HG02938 (cell line): ENCODE results near the gene NUDT16L1.
"Not testable (repeated sequence)": the region's sequence is repeated elsewhere in the genome, so short reads cannot be mapped to it uniquely, and the experiment has no call there.

Experiments used
- ATAC-seq: cut with Tn5 transposase; IDR thresholded peaks from one replicate; pipeline ENCODE4 v1.9.1; 2021; ENCODE audit warnings: mild to moderate bottlenecking, moderate library complexity; ENCODE audit not compliant: unreplicated experiment

NUDT16L1 gene

DNA sequence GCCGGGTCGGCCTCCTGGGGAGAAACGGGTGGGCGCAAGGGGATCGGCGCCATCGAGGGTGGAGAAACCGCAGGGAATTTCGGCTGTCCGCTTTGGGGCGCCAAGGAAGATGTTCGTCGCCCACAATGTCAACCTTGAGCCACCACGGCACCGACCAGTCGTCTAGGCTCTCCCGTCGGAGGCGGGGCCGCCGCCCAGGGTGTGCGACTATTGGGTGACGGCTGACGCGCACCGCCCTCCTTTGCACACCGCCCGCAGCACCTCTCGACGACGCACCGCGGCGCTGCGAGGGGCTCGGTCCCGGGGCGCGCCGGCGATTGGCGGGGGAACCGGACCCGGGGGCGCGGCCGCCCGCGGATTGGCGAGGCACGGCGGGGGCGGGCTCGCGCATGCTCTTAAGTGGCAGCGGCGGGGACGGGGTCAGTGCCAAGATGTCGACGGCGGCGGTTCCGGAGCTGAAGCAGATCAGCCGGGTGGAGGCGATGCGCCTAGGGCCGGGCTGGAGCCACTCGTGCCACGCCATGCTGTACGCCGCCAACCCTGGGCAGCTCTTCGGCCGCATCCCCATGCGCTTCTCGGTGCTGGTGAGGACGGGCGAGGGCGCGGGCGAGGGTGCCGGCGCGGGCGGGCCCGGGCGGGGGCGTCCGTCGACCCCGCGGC lies at the start of gene NUDT16L1:
Gene NUDT16L1, plus strand, starts transcription at position 267 of the 660 bp plus-strand sequence. Its CDS starts 165 bp downstream, at position 432.
- ATAC-seq: peak; percentile 90

DNA sequence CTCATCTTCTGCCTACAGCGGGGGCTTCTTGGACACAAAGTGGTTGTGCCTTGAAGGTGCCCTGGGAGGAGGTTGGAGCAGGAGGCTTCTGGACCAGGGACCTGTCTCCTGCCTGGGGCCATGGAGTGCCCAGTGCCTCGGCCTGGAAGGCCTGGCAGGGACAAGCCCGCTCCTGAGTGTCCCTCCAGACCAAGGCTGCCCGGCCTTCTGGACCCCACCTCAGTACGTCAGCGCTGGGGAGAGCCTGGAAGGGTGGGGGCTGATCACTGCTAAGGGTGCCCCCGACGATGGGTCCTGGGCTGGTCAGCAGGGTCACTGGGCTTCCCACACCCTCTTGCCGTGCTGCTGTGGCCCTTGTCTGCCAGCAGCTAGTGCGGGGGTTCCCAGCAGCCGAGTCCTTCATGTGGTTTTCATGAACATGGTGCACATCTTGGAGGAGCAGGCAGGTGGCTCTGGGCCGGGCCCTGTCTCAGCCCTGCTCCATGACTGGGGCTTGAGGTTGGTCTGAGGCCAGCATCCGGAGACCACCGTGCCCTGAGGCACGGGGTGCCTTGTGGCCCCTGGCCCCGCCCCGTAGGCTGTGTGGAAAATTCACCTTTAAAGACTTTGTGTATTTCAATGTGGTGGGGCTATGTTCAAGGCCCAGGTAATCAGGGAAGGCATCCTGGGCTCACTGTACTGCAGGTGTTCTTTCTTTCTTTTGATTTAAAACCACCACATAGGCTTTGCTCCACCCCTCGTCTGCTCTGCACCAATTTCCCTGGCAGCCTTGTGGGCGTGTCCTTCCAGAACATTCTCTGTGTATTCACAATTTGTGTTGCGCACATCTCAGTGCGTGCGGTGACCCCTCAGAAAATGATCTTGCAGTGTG lies 46.4 kb upstream of the NUDT16L1 start:
- no peak for ATAC-seq

DNA sequence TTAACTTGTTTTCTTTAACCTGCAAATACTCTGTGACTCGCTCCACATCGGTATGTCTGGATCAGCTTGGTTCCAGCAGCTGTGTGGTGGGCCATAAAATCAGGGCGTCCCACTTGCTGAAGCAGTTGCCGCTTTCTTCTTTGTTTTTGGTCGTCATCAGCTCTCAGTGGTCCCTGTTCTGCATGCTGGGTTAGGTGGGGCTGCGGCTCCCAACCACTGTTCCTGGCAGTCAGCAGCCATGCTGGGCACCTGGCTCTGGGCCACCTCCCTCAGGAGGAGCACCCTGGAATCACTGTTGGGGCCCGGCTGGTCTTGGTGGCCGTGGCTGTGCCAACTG lies 45.8 kb upstream of the NUDT16L1 start:
- ATAC-seq: no peak

DNA sequence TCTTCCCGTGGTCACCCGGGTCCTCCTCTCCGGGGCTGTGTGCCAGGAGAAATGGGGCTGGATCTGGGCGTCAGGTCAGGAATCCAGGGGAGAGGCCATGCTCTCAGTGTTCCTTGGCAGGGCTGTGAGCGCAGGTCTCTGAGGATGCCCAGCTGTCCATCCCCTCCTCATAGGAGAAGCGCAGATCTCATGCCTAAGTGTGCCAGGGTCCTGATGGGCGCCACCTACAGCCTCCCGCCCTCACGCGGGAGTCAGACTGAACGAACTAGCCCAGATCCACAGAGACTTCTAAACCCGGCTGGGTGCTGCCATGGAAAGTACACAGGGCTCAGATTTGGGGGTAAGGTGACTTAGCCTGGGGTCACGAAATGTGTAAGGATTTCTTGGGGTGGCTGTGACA lies 44.4 kb upstream of the NUDT16L1 start:
- ATAC-seq: no peak

DNA sequence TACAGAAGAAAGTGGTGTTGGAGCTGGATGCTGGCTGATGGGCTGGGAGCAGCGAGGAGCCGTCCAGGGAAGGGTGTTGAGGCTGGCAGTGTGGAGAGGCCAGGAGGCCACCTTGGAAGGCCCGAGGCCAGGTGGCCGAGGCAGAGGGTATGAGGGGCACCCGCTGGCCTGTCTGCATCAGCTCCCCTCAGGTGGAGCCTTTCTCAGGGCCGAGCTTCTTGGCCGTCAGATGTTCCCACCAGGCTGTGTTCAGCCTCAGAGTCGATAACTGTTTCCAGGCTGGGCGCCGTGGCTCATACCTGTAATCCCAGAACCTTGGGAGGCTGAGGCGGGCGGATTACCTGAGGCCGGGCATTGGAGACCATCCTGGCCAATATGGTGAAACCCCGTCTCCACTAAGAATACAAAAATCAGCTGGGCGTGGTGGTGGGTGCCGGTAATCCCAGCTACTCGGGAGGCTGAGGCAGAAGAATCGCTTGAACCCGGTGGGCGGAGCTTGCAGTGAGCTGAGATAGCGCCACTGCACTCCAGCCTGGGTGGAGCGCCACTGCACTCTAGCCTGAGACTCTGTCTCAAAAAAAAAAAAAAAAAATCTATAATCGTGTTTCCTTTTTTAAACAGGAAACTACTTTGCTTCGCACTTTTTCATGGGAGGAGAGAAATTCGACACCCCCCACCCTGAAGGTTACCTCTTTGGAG lies 43.5 kb upstream of the NUDT16L1 start:
- ATAC-seq: no peak

DNA sequence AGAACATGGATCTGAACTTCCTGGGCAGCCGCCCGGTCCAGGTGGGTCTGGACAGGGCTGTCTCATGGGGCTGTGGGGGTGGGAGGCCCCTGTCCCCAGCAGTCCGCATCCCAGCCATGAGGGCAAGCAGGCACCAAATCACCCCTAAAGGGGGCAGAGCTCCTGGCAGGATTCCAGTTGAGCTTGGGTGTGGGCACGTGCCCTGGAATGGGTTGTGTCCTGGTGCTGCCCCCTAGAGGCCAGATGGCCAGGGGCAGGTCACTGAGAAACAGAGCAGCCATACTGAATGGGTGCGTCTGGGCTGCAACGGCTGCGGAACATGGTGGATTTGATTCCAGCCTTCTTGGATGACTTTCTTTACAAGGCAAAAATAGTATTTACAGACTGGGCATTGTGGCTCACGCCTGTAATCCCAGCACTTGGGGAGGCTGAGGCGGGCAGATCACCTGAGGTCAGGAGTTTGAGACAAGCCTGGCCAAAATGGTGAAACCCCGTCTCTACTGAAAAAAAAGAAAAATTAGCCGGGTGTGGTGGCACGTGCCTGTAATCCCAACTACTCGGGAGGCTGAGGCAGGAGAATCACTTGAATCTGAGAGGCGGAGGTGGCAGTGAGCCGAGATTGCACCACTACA lies 42.8 kb upstream of the NUDT16L1 start:
- not testable (repeated sequence) for ATAC-seq

DNA sequence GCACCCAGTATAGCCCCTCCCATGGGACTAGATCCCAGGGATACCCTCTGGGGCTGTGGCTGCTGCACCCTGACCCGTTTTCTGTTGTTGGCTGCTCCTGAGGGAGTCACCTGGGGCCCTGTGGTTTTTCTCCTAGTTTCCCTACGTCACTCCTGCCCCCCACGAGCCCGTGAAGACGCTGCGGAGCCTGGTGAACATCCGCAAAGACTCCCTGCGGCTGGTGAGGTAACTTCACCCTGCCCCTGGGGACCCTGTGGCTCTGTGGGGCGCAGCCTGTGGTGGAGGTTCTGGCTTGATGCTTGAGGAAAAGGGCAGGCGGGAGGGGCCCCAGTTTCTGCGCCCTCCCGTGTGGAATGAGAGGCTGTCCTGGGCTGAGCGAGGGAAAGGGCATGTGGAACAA lies 41.5 kb upstream of the NUDT16L1 start:
- ATAC-seq: no peak

DNA sequence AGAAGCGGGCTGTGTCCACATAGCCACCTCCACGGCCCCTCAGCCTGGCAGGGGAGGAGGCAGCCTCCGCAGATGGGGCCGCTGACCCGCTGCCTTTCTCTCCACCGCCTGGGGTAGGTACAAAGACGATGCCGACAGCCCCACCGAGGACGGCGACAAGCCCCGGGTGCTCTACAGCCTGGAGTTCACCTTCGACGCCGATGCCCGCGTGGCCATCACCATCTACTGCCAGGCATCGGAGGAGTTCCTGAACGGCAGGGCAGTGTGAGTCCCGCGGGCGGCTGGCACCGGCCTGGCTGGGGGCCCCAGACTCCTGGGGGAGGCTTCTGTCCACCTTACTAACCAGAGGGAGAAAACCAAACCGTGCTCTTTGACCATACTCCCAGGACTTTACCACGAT lies 40.8 kb upstream of the NUDT16L1 start:
- no peak for ATAC-seq

DNA sequence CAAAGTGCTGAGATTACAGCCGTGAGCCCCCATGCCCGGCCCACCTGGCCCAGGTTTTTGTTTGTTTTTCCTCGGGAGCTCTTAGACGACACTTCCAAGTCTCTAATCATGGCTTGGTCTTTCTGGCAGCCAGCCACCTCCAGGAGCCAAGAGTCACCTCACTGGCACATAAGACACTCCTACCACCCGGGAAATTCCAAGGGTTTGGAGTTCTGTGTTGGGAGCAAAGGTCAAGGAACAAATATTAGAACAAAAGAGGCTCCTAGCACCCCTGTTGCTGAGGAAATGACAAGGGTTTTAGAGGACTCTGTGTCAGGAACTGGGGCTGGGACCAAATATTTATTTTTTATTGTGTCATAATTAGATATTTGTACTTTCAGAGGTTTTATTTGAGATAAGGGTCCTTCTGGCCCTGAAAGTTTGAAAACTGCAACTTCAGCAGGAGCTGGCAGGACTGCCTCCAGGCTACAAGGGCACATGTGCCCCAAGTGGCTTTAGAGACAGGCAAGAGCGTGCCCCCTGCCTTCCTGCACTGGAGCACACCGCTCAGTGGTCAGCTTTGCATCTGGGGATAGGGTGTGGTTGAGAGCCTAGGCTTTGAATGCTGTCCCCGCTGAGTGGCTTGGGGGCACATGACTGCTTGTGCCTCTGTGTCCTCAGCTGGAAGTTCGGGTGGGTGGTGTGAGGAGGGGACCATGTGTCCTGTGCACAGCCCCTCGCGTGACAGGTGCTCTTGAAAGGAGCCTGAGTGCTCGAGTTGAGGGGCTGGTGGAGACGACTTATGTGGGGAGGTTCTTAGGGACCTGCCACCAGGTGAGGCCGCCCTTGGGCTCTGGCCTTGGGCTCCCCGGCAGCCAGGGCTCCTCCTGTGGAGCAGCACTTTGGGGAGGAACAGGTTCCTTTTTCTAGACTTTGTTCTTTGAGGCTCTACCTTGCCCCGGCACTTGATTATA lies 39.1 kb upstream of the NUDT16L1 start:
- ATAC-seq: no peak

DNA sequence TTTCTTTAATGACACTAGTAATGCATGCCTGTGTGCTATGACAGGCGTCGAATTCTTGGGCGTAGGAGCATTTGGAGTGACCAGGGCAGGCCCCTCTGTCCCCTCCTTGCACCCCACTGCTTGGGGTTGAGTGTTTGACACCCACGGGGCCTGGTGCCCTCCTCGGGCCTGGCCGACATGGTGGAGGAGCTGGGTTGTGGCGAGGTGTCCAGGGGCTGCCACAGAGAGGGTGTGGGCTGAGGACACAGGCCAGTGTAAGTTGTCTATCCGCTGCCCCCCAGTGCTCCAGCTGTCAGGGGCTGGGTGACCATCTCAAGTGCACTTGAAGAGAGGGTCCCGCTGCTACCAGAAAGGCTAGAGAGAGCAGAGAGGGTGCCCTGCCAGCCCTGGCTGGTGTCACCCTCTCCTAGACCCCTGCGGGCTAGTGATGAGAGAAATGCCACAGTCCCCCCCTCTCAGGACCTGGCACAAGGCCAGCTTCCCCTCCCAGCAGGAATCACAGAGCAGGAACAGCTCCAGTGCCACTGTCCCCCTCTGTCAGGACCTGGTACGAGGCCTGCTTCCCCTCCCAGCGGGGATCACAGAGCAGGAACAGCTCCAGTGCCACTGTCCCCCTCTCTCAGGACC lies 38.3 kb upstream of the NUDT16L1 start:
- no peak for ATAC-seq

DNA sequence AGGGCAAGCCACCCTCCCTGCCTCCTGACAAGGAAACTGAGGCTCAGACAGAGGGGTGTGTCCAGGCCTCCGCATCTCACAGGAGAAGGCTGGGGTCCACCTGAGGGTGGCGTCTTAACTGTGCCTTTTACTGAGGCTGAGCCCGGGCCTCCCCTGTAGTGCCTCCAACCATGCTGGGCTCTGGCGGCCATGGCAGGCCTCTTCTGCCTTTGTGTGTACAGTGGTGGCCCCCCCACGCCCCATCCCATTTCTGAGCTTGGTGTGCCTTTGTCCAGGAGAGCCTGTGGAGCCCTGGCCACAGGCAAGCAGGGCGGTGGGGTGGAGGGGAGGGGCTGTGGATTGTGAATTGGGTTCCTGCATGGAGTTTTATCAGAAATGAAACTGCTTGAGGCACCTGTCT lies 37.6 kb upstream of the NUDT16L1 start:
- ATAC-seq: no peak

DNA sequence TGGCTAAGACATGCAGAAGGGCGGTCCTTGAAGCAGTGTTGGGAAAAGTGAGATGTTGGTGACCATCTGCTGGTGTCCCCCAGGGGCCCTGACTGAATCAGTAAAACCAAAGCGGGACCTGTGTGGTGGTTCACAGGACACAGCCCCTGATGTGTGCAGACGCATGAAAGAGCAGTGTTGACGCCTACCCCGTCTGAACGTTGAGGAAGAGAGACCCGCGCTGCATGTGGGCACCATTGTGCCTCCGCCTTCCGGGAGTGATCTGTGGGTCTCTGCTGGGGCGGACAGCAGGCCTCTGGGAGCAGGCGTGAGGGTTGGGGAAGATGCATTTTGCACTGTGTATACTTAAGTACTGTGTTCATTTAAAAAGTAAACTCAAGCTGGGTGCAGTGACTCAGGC lies 37.1 kb upstream of the NUDT16L1 start:
- no peak for ATAC-seq

DNA sequence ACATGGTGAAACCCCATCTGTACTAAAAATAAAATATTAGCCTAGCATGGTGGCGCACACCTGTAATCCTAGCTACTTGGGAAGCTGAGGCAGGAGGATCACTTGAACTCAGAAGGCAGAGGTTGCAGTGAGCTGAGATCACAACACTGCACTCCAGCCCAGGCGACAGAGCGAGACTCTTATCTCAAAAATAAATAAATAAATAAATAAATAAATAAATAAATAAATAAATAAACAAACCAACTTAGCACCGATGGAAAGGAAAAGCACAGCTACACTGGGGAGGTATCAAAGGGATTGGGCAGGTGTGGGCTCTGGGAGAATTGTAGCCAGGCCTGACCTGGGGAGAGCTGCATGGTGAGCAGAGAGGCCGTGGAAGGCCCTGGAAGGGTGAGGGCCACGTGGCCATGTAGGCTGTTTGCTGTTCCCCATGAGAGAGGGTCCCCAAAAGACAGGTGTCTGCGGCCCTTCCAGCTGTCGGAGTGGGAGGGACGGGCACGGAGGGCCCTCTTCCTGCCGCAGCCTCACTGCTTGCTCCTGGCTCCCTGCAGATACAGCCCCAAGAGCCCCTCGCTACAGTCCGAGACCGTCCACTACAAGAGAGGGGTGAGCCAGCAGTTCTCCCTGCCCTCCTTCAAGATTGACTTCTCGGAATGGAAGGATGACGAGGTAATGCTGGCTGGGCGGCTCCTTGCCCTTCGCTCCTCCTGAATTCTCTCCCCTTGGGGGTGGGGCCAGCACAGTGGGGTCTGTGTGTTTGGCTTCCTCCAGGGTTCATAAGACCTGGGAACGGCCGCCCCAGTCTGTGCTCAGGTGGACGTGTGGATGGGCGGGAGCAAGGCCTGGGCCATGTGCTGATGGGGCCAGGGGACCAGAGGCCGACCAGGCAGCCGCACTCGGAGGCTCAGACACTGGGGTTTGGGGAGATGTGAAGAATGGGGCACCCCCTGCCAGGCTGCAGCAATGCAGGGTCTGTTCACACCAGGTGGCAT lies 36.4 kb upstream of the NUDT16L1 start:
- ATAC-seq: no peak

DNA sequence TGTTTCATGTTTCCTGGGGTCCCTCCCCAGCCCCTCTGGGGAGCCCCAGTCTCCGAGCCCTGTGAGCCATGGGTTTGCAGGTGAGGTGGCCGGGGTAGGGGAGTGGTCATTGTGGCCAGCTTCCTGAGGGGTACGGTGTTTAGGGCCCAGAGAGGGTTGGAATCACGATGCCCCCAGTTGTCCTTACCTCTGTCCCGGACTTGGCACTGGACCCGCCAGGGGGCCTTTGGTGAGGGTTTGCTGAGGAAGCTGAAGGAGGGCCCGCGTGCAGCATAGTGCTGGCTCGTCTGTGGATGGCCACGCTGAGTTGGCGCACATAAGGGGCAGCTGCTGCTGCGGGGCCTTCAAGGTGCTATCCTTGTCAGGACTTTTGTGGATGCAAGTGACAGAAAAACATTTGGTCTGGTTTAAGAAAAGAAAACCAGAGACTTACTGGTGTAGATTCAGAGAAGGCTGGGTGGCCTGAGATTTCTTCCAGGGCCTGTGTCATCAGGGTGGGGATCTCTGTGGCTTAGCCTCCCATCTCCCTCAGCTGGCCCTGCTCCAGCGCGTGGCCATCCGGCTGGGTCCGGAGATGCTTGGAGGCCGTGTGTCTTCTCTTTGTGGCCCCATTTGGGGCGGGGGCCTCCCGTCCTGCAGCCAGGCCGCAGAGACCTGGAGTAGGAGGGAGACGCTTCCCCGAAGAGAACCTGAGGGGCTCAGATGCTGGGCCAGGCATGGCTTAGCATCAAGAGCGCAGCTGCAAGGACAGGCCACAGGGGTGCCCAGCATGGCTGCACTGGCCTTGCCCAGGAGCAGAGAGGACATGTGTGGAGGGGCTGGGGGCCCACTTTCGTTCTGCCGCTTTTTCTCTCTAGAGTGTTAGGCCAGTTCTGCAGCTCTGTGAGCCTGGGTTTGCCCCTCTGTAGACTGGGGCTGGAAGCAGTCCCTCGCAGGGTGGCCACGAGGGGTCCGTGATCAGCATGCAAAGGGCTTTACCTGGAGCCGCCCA lies 33.7 kb upstream of the NUDT16L1 start:
- ATAC-seq: no peak

DNA sequence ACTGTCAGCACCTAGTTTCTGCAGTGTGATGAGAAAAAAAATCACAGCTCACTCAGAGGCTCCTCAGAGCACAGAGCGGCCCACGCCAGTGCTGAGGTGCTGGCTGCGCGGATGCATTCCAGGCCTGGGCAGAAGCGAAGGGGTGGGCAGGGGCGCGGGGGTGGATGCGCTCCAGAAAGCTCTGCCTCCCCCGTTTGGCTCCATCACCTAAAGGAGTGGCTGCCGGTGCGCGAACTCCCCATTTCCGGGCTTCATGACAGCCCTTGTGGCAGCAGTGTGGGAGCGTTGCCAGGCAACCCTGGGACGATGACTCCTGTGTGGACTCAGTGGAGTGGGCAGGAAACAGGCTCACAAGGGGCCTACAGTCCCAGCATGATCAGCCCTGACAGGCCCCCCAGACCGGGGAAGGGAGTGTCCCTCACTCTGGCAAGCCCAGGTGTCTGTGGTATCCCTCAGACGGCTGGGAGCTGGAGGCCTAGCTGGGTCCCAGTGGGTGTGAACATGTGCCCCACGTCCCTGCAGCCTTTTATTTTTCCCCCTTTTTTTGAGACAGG lies 32.8 kb upstream of the NUDT16L1 start:
- ATAC-seq: no peak

DNA sequence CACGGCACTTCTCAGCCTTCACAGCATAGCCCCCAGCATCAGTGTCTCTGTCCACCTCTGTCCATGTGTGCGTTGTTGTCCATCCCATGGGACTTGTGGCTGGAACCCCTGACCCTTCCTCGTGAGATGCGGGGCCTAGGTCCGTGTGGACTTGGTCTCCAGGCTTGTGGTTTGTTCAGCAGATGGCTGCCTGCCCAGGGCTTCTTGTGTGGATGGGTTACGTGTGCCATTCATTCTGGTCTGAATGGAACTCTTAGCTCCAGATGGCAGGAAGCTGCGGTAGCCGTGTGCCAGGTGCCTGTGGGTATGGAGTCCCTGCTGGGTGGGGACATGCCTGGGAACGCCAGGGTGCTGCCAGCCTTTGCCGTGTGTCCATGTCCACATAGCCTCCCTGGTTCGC lies 31.7 kb upstream of the NUDT16L1 start:
- no peak for ATAC-seq

DNA sequence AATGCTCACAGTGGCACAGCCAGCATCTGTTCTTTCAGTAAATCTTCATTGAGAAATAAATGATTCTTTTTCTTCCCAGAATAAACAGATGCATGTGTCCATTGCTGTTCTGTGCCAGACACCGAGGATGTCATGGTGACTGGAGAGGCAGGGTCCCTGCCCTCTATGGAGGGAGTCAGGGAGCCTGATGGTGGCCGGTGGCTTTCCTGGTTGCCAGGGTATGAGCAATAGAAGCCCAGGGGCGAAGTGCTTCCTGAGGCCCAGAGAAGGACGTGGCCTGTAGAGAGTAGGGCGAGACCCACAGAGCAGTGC lies 29.9 kb upstream of the NUDT16L1 start:
- no peak for ATAC-seq
